Thoracic aorta (tissue), 2 donors: Measurements from ENCODE around the gene RNF212. TPM values are rescaled to one million over a fixed set of nuclear protein-coding genes. Genes with fewer than 3 reads are reported as not detected.

Source experiments
- ATAC-seq: fragments of 150-250 bp; one replicate; pipeline ENCODE4 v1.8.0; 2017; ENCODE audit warnings: low read depth; ENCODE audit not compliant: insufficient number of reproducible peaks, low FRiP score
- DNase-seq: peaks from one replicate; pipeline ENCODE4 v3.0.0-alpha.2; 2020; ENCODE audit warnings: low spot score
- H3K27ac ChIP-seq, 2 donors: fragments of 200-600 bp; sonication (generic); 1 replicate in 1 of 2; 2 replicates in 1 of 2; pipeline ENCODE4 v1.5.1; 2016; ENCODE audit warnings: mild to moderate bottlenecking in 2 of 2, moderate library complexity in 2 of 2
- H3K27me3 ChIP-seq: fragments of 200-600 bp; sonication (generic); replicated peaks from 2 replicates; pipeline ENCODE4 v1.6.0; 2016; ENCODE audit warnings: mild to moderate bottlenecking; ENCODE audit not compliant: insufficient read depth
- H3K36me3 ChIP-seq: fragments of 200-600 bp; sonication (generic); one replicate; pipeline ENCODE4 v1.5.1; 2016
- H3K4me1 ChIP-seq, 2 donors: fragments of 200-600 bp; sonication (generic); 1 replicate in 1 of 2; 2 replicates in 1 of 2; pipeline versions ENCODE4 v1.5.1 to v1.6.0; 2016; ENCODE audit warnings: low read depth in 2 of 2, mild to moderate bottlenecking in 1 of 2; ENCODE audit not compliant: control insufficient read depth in 1 of 2
- H3K4me3 ChIP-seq: fragments of 200-600 bp; sonication (generic); 2 replicates; pipeline ENCODE4 v1.5.1; 2016; ENCODE audit warnings: mild to moderate bottlenecking
- H3K9me3 ChIP-seq: fragments of 200-600 bp; sonication (generic); 2 replicates; pipeline ENCODE4 v1.5.1; 2016
- total RNA-seq, 2 donors: library from RNA; depleted of rRNA; stranded (reverse); fragments of >200 nt; gene quantifications; one replicate each; pipeline versions ENCODE4 v1.1.0 to v1.2.3, GENCODE V29; 2016
- TF ChIP-seq, protein P1 (sequence below): fragments of 200-600 bp; sonication (generic); IDR thresholded peaks from one replicate; pipeline ENCODE4 v1.5.1; 2019; ENCODE audit warnings: antibody characterized with exemption

Gene RNF212
- total RNA-seq, 2 donors from 2014 or later, result 1.2 to 2.4 TPM

- Histone ChIP-seq H3K4me3 (no peak overlapping the region), H3K27ac (no peak overlapping the region), H3K36me3 (peaks cover 18% of the 10 kb centered on the region), H3K27me3 (no peaks in the 10 kb centered on the region), H3K4me1 (no peaks in the 10 kb centered on the region), H3K9me3 (no peaks in the 10 kb centered on the region)
- ATAC-seq, result no peak
- no peak for DNase-seq
- TF ChIP-seq, protein P1, sequence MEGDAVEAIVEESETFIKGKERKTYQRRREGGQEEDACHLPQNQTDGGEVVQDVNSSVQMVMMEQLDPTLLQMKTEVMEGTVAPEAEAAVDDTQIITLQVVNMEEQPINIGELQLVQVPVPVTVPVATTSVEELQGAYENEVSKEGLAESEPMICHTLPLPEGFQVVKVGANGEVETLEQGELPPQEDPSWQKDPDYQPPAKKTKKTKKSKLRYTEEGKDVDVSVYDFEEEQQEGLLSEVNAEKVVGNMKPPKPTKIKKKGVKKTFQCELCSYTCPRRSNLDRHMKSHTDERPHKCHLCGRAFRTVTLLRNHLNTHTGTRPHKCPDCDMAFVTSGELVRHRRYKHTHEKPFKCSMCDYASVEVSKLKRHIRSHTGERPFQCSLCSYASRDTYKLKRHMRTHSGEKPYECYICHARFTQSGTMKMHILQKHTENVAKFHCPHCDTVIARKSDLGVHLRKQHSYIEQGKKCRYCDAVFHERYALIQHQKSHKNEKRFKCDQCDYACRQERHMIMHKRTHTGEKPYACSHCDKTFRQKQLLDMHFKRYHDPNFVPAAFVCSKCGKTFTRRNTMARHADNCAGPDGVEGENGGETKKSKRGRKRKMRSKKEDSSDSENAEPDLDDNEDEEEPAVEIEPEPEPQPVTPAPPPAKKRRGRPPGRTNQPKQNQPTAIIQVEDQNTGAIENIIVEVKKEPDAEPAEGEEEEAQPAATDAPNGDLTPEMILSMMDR, result no peak
Measured at GRCh38 chr4:1023075-1023640, 90.2 kb downstream of the RNF212 start.

GRCh38 chr4:1022739-1023066 lies 90.7 kb downstream of the RNF212 start:
- Histone ChIP-seq H3K27me3 (no peaks in the 10 kb centered on the region), H3K9me3 (no peaks in the 10 kb centered on the region), H3K27ac (no peak overlapping the region), H3K4me1 (peaks cover 0 to 3% of the 10 kb centered on the region in 2 donors), H3K4me3 (no peak overlapping the region), H3K36me3 (peaks cover 18% of the 10 kb centered on the region)
- DNase-seq (no peak), ATAC-seq (no peak)
- TF ChIP-seq, protein P1, result no peak

- no peak for DNase-seq
- Histone ChIP-seq H3K27ac (no peak overlapping the region), H3K4me3 (no peak overlapping the region), H3K27me3 (no peaks in the 10 kb centered on the region), H3K4me1 (peaks cover 0 to 4% of the 10 kb centered on the region in 2 donors), H3K9me3 (no peaks in the 10 kb centered on the region), H3K36me3 (peaks cover 18% of the 10 kb centered on the region)
- TF ChIP-seq, protein P1, result no peak
- ATAC-seq, result no peak
Measured at GRCh38 chr4:1022051-1022738, 91.2 kb downstream of the RNF212 start.

Other genes with a start within 250 kb of the RNF212 start
- gene GAK, start 181.2 kb downstream of the RNF212 start, total RNA-seq, result 100 to 1,000 TPM; 111 to 170 TPM
- 10 to 100 TPM; 26.5 to 39.5 TPM for gene TMEM175, start 181.1 kb downstream of the RNF212 start, total RNA-seq
- gene DGKQ, start 140.0 kb downstream of the RNF212 start, total RNA-seq, result 10 to 100 TPM; 18.6 to 24.0 TPM
- 10 to 100 TPM; 23.4 to 31.9 TPM for gene IDUA, start 126.5 kb downstream of the RNF212 start, total RNA-seq
- not detected for gene SLC26A1, start 120.2 kb downstream of the RNF212 start, total RNA-seq
- 10 to 100 TPM; 61.1 to 84.0 TPM for gene FGFRL1, start 101.9 kb downstream of the RNF212 start, total RNA-seq
- gene SPON2, start 59.0 kb upstream of the RNF212 start, total RNA-seq, result 10 to 100 TPM; 15.2 to 18.4 TPM
- 100 to 1,000 TPM; 132 to 256 TPM for gene CTBP1, start 135.6 kb upstream of the RNF212 start, total RNA-seq
- 10 to 100 TPM; 53.7 to 83.8 TPM for gene MAEA, start 176.3 kb upstream of the RNF212 start, total RNA-seq
- gene UVSSA, start 233.6 kb upstream of the RNF212 start, total RNA-seq, result 10 to 100 TPM; 23.3 to 29.0 TPM